PFSK-1 (cell line): ENCODE results near the gene DNAAF1.

Experiments used
- FOXP2 ChIP-seq: optimal IDR thresholded peaks from 2 replicates; pipeline ENCODE3; 2011; ENCODE audit warnings: borderline replicate concordance, control low read depth, inconsistent platforms; ENCODE audit not compliant: insufficient read depth; ENCODE audit errors: extremely low read length, extremely low read depth
- POLR2AphosphoS5 ChIP-seq: IDR thresholded peaks from 2 replicates; pipeline ENCODE4 v1.6.1; 2012; ENCODE audit warnings: low read depth, mild to moderate bottlenecking, control low read depth, low read length, moderate library complexity
- REST ChIP-seq, 2 experiments: IDR thresholded peaks; 2 replicates each; pipeline versions ENCODE4 v1.6.1 to v1.8.0; 2011 to 2012; ENCODE audit warnings: low read depth in 2 of 2, low read length in 2 of 2, control low read depth in 1 of 2, inconsistent platforms in 1 of 2, mild to moderate bottlenecking in 1 of 2, moderate library complexity in 1 of 2; ENCODE audit not compliant: insufficient read depth in 1 of 2
- SIN3A ChIP-seq: IDR thresholded peaks from 2 replicates; pipeline ENCODE4 v1.6.1; 2012; ENCODE audit warnings: mild to moderate bottlenecking, low read length, moderate library complexity, borderline replicate concordance; ENCODE audit not compliant: insufficient read depth
- TAF1 ChIP-seq: IDR thresholded peaks from 2 replicates; pipeline ENCODE4 v1.6.1; 2012; ENCODE audit warnings: low read length, control low read depth, borderline replicate concordance; ENCODE audit not compliant: insufficient read depth

Gene DNAAF1

GRCh38 chr16:84191466-84191865 is 46.4 kb downstream of the DNAAF1 start:
- TF ChIP-seq SIN3A (no peak), REST (IDR thresholded peaks at IDR 0.05; ENCODE audit: insufficient read depth in 1 of 2, low read depth in 2 of 2, low read length in 2 of 2) (no peak), FOXP2 (no peak), TAF1 (no peak), POLR2AphosphoS5 (no peak)

GRCh38 chr16:84193480-84193879 is 48.4 kb downstream of the DNAAF1 start:
- no peak for TF ChIP-seq SIN3A
- TF ChIP-seq POLR2AphosphoS5 = no peak
- no peak for TF ChIP-seq FOXP2
- no peak for TF ChIP-seq TAF1
- TF ChIP-seq REST (IDR thresholded peaks at IDR 0.05; ENCODE audit: insufficient read depth in 1 of 2, low read depth in 2 of 2, low read length in 2 of 2) = no peak

GRCh38 chr16:84194018-84194417 is 48.9 kb downstream of the DNAAF1 start:
- TF ChIP-seq REST (IDR thresholded peaks at IDR 0.05; ENCODE audit: insufficient read depth in 1 of 2, low read depth in 2 of 2, low read length in 2 of 2) (no peak), POLR2AphosphoS5 (no peak), SIN3A (no peak), TAF1 (no peak), FOXP2 (no peak)

- TF ChIP-seq FOXP2 (no peak), SIN3A (no peak), TAF1 (no peak), REST (IDR thresholded peaks at IDR 0.05; ENCODE audit: insufficient read depth in 1 of 2, low read depth in 2 of 2, low read length in 2 of 2) (no peak), POLR2AphosphoS5 (no peak)
These were observed 49.5 kb downstream of the DNAAF1 start for GRCh38 chr16:84194470-84195200.
